ENCODE measurements around the gene RPS27.

Gene RPS27

GRCh38 chr1:153963030-153963849 is 27.3 kb upstream of the RPS27 start, which contains the start of gene SLC39A1:
TSS of gene SLC39A1 (minus strand) at chr1:153963537. CDS start at chr1:153962715, 822 bp downstream.
- TF ChIP-seq, protein P1, sequence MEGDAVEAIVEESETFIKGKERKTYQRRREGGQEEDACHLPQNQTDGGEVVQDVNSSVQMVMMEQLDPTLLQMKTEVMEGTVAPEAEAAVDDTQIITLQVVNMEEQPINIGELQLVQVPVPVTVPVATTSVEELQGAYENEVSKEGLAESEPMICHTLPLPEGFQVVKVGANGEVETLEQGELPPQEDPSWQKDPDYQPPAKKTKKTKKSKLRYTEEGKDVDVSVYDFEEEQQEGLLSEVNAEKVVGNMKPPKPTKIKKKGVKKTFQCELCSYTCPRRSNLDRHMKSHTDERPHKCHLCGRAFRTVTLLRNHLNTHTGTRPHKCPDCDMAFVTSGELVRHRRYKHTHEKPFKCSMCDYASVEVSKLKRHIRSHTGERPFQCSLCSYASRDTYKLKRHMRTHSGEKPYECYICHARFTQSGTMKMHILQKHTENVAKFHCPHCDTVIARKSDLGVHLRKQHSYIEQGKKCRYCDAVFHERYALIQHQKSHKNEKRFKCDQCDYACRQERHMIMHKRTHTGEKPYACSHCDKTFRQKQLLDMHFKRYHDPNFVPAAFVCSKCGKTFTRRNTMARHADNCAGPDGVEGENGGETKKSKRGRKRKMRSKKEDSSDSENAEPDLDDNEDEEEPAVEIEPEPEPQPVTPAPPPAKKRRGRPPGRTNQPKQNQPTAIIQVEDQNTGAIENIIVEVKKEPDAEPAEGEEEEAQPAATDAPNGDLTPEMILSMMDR (IDR thresholded peaks at IDR 0.05; ENCODE audit: insufficient read depth, low read length) = no peak
- TF ChIP-seq GABPA (IDR thresholded peaks at IDR 0.05; ENCODE audit: low read depth) (no peak), POLR2AphosphoS5 (IDR thresholded peaks at IDR 0.05; ENCODE audit: low read depth) (peak; percentile 27)
- no peaks in the 10 kb centered on the region for H3K27me3 ChIP-seq (ENCODE audit: insufficient read depth, poor library complexity, severe bottlenecking)
- peak within 1 kb of the TSS; percentile 79 for H3K27ac ChIP-seq (replicated peaks)
- peak; percentile 96 to 99 for DNase-seq (ENCODE audit: low read depth in 1 of 2, low spot score in 1 of 2)
- peak within 1 kb of the TSS; percentile 64 for H3K4me3 ChIP-seq (replicated peaks; ENCODE audit: insufficient read depth, low read length)

GRCh38 chr1:153963850-153964331 is 26.7 kb upstream of the RPS27 start:
- Histone ChIP-seq H3K27me3 (ENCODE audit: insufficient read depth, poor library complexity, severe bottlenecking) (no peaks in the 10 kb centered on the region), H3K4me3 (replicated peaks; ENCODE audit: insufficient read depth, low read length) (peak overlapping the region; percentile 64), H3K27ac (replicated peaks) (peak overlapping the region; percentile 79)
- DNase-seq (ENCODE audit: low read depth in 1 of 2, low spot score in 1 of 2) = no peak
- no peak; the same call in 1 of the 2 replicates for TF ChIP-seq POLR2AphosphoS5 (IDR thresholded peaks at IDR 0.05; ENCODE audit: low read depth)
- no peak for TF ChIP-seq SPI1 (IDR thresholded peaks at IDR 0.05; ENCODE audit: borderline replicate concordance, low read depth)
- TF ChIP-seq, protein P1 (IDR thresholded peaks at IDR 0.05; ENCODE audit: insufficient read depth, low read length) = no peak
- no peak for TF ChIP-seq GABPA (IDR thresholded peaks at IDR 0.05; ENCODE audit: low read depth)
- TF ChIP-seq, protein P2, sequence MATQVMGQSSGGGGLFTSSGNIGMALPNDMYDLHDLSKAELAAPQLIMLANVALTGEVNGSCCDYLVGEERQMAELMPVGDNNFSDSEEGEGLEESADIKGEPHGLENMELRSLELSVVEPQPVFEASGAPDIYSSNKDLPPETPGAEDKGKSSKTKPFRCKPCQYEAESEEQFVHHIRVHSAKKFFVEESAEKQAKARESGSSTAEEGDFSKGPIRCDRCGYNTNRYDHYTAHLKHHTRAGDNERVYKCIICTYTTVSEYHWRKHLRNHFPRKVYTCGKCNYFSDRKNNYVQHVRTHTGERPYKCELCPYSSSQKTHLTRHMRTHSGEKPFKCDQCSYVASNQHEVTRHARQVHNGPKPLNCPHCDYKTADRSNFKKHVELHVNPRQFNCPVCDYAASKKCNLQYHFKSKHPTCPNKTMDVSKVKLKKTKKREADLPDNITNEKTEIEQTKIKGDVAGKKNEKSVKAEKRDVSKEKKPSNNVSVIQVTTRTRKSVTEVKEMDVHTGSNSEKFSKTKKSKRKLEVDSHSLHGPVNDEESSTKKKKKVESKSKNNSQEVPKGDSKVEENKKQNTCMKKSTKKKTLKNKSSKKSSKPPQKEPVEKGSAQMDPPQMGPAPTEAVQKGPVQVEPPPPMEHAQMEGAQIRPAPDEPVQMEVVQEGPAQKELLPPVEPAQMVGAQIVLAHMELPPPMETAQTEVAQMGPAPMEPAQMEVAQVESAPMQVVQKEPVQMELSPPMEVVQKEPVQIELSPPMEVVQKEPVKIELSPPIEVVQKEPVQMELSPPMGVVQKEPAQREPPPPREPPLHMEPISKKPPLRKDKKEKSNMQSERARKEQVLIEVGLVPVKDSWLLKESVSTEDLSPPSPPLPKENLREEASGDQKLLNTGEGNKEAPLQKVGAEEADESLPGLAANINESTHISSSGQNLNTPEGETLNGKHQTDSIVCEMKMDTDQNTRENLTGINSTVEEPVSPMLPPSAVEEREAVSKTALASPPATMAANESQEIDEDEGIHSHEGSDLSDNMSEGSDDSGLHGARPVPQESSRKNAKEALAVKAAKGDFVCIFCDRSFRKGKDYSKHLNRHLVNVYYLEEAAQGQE (IDR thresholded peaks at IDR 0.05; ENCODE audit: insufficient replicate concordance, low read depth) = no peak

GRCh38 chr1:153967107-153967999 is 23.2 kb upstream of the RPS27 start, which contains the start of gene CREB3L4:
TSS of gene CREB3L4 (plus strand) at chr1:153967902. CDS start at chr1:153968526, 624 bp downstream.
- TF ChIP-seq, protein P2 (IDR thresholded peaks at IDR 0.05; ENCODE audit: insufficient replicate concordance, low read depth) = peak; percentile 62
- TF ChIP-seq GABPA (IDR thresholded peaks at IDR 0.05; ENCODE audit: low read depth) = peak; percentile 24; the same call in 1 of the 2 replicates
- TF ChIP-seq SPI1 (IDR thresholded peaks at IDR 0.05; ENCODE audit: borderline replicate concordance, low read depth) = no peak
- TF ChIP-seq, protein P1 (IDR thresholded peaks at IDR 0.05; ENCODE audit: insufficient read depth, low read length) = peak; percentile 28
- TF ChIP-seq POLR2AphosphoS5 (IDR thresholded peaks at IDR 0.05; ENCODE audit: low read depth) = peak; percentile 80
- peak within 1 kb of the TSS; percentile 94 for H3K27ac ChIP-seq (replicated peaks)
- peak; percentile 96 to 97 for DNase-seq (ENCODE audit: low read depth in 1 of 2, low spot score in 1 of 2)
- no peaks in the 10 kb centered on the region for H3K27me3 ChIP-seq (ENCODE audit: insufficient read depth, poor library complexity, severe bottlenecking)
- H3K4me3 ChIP-seq (replicated peaks; ENCODE audit: insufficient read depth, low read length) = peak within 1 kb of the TSS; percentile 62

All from HL-60 (cell line).